Measurements from ENCODE around the gene RDX. TPM values are rescaled to one million over a fixed set of nuclear protein-coding genes. Genes with fewer than 3 reads are reported as not detected.

Gene RDX
- total and polyA plus RNA-seq, 2 donors from 2014 or later: 28.0 to 97.3 TPM

DNA sequence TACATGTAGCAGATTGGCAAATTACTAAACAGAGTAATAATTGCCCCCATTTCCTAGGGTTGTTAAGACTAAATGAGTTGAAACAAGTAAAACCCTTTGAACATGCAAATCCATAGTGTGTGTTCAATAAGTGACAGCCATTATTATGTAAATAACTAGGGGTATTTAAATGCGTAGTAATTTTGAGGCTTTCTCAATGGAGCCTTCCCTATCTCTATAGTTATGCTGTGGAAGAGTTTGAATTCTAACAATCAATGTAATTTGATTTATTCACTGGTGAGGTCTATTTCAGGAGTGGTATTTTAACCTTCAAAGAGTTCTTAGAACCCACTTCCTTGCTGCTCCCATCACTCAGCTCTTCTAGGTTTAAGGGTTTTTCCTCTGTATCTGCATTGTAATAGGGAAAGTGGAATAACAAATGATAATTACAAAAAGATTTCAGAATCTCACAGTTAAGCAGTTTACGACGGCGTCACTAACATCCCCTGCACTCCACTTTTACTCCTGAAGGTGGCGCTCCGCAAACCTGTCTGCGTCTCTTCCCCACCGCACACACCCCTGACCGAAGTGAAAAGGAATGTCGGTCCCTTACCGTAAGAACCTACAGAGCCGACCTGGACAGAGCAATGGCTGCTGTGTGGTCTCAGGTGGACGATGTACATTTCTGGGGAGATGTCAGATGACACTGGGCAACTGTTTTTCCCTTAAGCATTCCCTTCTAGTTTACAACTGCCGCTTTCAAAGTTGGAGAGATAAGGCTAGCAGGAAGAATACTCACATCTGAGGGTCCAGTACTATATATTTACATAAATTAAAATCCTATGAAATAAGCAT, 122.4 kb downstream of the RDX start:
- intact Hi-C loops (cut with DNase I): no loop called here
- peak overlapping the region in 1 of 3 donors; percentile 27 for H3K9ac ChIP-seq (ENCODE audit: low read length in 3 of 3)
- FAIRE-seq (peak; percentile 44), DNase-seq (peak in 4 of 5 donors; percentile 70 to 85 (median 82))
- H3K9me3 ChIP-seq (ENCODE audit: control insufficient read depth in 2 of 3, insufficient read depth in 1 of 3, low read length in 3 of 3): no peaks in the 10 kb centered on the region
- H3K27me3 ChIP-seq (ENCODE audit: control insufficient read depth, insufficient read depth, low read length): no peaks in the 10 kb centered on the region
- H3K27ac ChIP-seq (ENCODE audit: low read depth in 2 of 2, low read length in 2 of 2): no peak overlapping the region
- no peaks in the 10 kb centered on the region for H3K36me3 ChIP-seq (ENCODE audit: control insufficient read depth in 2 of 3, insufficient read depth in 3 of 3, low read length in 3 of 3)
- H3K4me1 ChIP-seq (ENCODE audit: control insufficient read depth in 2 of 3, insufficient read depth in 2 of 3, low read depth in 1 of 3, low read length in 3 of 3): peaks cover 0 to 19% (median 0%) of the 10 kb centered on the region in 3 donors
- peak overlapping the region; percentile 18 to 26 (median 24) for H3K4me3 ChIP-seq (ENCODE audit: low read length in 3 of 3)
- TF ChIP-seq, protein P1, sequence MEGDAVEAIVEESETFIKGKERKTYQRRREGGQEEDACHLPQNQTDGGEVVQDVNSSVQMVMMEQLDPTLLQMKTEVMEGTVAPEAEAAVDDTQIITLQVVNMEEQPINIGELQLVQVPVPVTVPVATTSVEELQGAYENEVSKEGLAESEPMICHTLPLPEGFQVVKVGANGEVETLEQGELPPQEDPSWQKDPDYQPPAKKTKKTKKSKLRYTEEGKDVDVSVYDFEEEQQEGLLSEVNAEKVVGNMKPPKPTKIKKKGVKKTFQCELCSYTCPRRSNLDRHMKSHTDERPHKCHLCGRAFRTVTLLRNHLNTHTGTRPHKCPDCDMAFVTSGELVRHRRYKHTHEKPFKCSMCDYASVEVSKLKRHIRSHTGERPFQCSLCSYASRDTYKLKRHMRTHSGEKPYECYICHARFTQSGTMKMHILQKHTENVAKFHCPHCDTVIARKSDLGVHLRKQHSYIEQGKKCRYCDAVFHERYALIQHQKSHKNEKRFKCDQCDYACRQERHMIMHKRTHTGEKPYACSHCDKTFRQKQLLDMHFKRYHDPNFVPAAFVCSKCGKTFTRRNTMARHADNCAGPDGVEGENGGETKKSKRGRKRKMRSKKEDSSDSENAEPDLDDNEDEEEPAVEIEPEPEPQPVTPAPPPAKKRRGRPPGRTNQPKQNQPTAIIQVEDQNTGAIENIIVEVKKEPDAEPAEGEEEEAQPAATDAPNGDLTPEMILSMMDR (IDR thresholded peaks at IDR 0.05; ENCODE audit: borderline replicate concordance, extremely low read depth, insufficient read depth): peak; percentile 66

DNA sequence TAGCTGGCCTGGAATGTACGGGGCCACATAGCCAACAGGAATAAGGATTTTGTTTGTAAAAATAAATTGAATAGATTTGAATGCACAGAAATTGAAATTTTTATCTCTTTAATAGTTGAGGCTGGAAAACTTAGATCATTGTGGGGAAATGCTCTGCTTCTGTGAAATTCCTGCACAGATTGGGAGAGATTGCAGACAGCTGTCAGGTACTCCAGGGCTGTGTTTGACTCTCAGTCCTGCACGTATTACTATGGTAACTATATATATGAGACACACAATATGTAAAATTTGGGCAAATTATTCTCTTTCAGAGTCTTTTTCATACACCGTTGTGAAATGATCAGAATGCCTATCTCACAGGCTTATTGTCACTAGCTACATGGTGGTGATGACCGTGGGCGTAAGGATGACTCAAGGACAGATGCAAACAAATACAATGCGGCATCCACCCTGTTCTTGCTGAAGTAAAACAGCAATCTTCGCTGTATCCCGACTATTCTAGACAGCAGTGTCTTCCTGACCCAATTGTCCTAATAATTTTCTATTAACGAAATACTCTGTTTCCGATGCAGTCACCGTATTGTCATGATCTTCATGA, 123.8 kb downstream of the RDX start:
- Histone ChIP-seq H3K4me1 (ENCODE audit: control insufficient read depth in 2 of 3, insufficient read depth in 2 of 3, low read depth in 1 of 3, low read length in 3 of 3) (peaks cover 0 to 28% (median 0%) of the 10 kb centered on the region in 3 donors), H3K27ac (ENCODE audit: low read depth in 2 of 2, low read length in 2 of 2) (no peak overlapping the region), H3K9me3 (ENCODE audit: control insufficient read depth in 2 of 3, insufficient read depth in 1 of 3, low read length in 3 of 3) (no peaks in the 10 kb centered on the region), H3K9ac (ENCODE audit: low read length in 3 of 3) (no peak overlapping the region), H3K4me3 (ENCODE audit: low read length in 3 of 3) (no peak overlapping the region), H3K36me3 (ENCODE audit: control insufficient read depth in 2 of 3, insufficient read depth in 3 of 3, low read length in 3 of 3) (no peaks in the 10 kb centered on the region), H3K27me3 (ENCODE audit: control insufficient read depth, insufficient read depth, low read length) (no peaks in the 10 kb centered on the region)
- TF ChIP-seq, protein P1 (IDR thresholded peaks at IDR 0.05; ENCODE audit: borderline replicate concordance, extremely low read depth, insufficient read depth): no peak
- no peak for FAIRE-seq
- intact Hi-C loops (cut with DNase I): no loop called here
- no peak for DNase-seq

DNA sequence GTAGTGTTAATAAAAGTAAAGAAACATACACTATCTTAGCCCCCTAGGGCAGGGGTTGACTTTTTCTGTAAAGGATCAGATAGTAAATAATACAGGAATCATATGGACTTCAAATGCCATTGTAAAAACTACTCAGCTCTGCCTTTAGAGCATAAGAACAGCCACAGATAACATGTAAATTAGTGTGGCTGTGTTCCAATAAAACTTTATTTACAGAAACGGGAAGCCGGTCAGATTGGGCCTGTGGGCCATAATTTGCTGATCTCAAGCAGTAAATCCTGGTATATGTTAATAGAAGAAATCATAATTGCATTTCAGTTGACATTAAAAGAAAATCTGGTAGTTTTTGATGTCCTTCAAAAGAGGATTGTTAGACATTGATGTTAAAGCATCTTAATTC, 126.7 kb downstream of the RDX start:
- Histone ChIP-seq H3K36me3 (ENCODE audit: control insufficient read depth in 2 of 3, insufficient read depth in 3 of 3, low read length in 3 of 3) (peaks cover 0 to 6% (median 2%) of the 10 kb centered on the region in 3 donors), H3K9ac (ENCODE audit: low read length in 3 of 3) (no peak overlapping the region), H3K9me3 (ENCODE audit: control insufficient read depth in 2 of 3, insufficient read depth in 1 of 3, low read length in 3 of 3) (no peaks in the 10 kb centered on the region), H3K4me3 (ENCODE audit: low read length in 3 of 3) (no peak overlapping the region), H3K27me3 (ENCODE audit: control insufficient read depth, insufficient read depth, low read length) (no peaks in the 10 kb centered on the region), H3K27ac (ENCODE audit: low read depth in 2 of 2, low read length in 2 of 2) (no peak overlapping the region), H3K4me1 (ENCODE audit: control insufficient read depth in 2 of 3, insufficient read depth in 2 of 3, low read depth in 1 of 3, low read length in 3 of 3) (peaks cover 0 to 17% (median 0%) of the 10 kb centered on the region in 3 donors)
- FAIRE-seq (no peak), DNase-seq (no peak)
- TF ChIP-seq, protein P1 (IDR thresholded peaks at IDR 0.05; ENCODE audit: borderline replicate concordance, extremely low read depth, insufficient read depth): no peak
- intact Hi-C loops (cut with DNase I): no loop called here

All from kidney (tissue), 14 donors.